HepG2 (cell line): Measurements from ENCODE around the gene DHH. TPM values are rescaled to one million over a fixed set of nuclear protein-coding genes. Genes with fewer than 3 reads are reported as not detected.
A peak's percentile ranks its signal among the peaks of the same experiment; 100 is the strongest.

Source experiments
- ATAC-seq: fragments of 200-7000 bp; cut with Tn5 transposase; 3 replicates; pipeline ENCODE4 v1.9.1; 2020; ENCODE audit warnings: mild to moderate bottlenecking, moderate library complexity
- BruUV-seq: library from RNA; stranded (reverse); fragments of 400-500 nt; replicated peaks from 2 replicates; lab custom pipeline; 2021; lab: Mats Ljungman, UMichigan
- CTCF ChIA-PET: fragments of 300-600 bp; formaldehyde crosslinking; extraction: SDS; loops from one replicate; lab custom pipeline; 2021; ENCODE audit warnings: low total read pairs, inconsistent platforms, low intra/inter-chr PET ratio; lab: Yijun Ruan, JAX
- POLR2A ChIA-PET: fragments of 350-600 bp; sonication (Branson Sonifier 250); formaldehyde crosslinking; loops from one replicate; lab custom pipeline; 2020; ENCODE audit warnings: antibody characterized with exemption, inconsistent platforms; lab: Yijun Ruan, JAX
- DNase-seq: peaks from one replicate; pipeline ENCODE4 v3.0.0-alpha.2; 2015; ENCODE audit warnings: low spot score
- FAIRE-seq: peaks from 3 replicates; lab custom pipeline; 2011; peaks lifted over from hg19 to GRCh38; lab: Jason Lieb, UNC
- H2AFZ ChIP-seq: one replicate; pipeline ENCODE4 v1.6.1; 2011; ENCODE audit warnings: low read length, inconsistent platforms
- H3K27ac ChIP-seq: fragments of 300-600 bp; 3 replicates; pipeline ENCODE4 v1.8.0; 2011; ENCODE audit warnings: mixed run types, mild to moderate bottlenecking, mixed read lengths, low read length, inconsistent platforms; ENCODE audit not compliant: insufficient read depth; ENCODE audit errors: extremely low read length
- H3K27me3 ChIP-seq, 2 experiments: fragments of 200-600 bp in 1 of 2; 2 replicates in 1 of 2; 3 replicates in 1 of 2; pipeline versions ENCODE4 v1.6.0 to v1.8.0; 2011; ENCODE audit warnings: low read length in 2 of 2, mild to moderate bottlenecking in 2 of 2, moderate library complexity in 2 of 2, inconsistent platforms in 1 of 2; ENCODE audit not compliant: insufficient read depth in 2 of 2, control insufficient read depth in 1 of 2
- H3K36me3 ChIP-seq, 2 experiments: fragments of 200-600 bp in 1 of 2; replicated peaks in 1 of 2; 2 replicates in 1 of 2; 3 replicates in 1 of 2; pipeline versions ENCODE4 v1.5.1 to v1.8.0; 2011; ENCODE audit warnings: low read length in 2 of 2, inconsistent platforms in 1 of 2; ENCODE audit not compliant: insufficient read depth in 2 of 2, control insufficient read depth in 1 of 2
- H3K4me1 ChIP-seq: 2 replicates; pipeline ENCODE4 v1.5.1; 2012; ENCODE audit warnings: low read length, inconsistent platforms; ENCODE audit not compliant: insufficient read depth
- H3K4me2 ChIP-seq: 2 replicates; pipeline ENCODE4 v1.6.0; 2011; ENCODE audit warnings: low read depth, low read length, inconsistent platforms
- H3K4me3 ChIP-seq, 3 experiments: fragments of 200-600 bp in 1 of 3; sonication (generic), shearing (Covaris generic) in 1 of 3; replicated peaks in 1 of 3; 2 replicates each; pipeline ENCODE4 v1.5.1; 2011 to 2016; ENCODE audit warnings: low read length in 3 of 3, inconsistent platforms in 2 of 3, low read depth in 2 of 3, mild to moderate bottlenecking in 2 of 3, control low read depth in 1 of 3, mixed read lengths in 1 of 3; ENCODE audit not compliant: insufficient read depth in 1 of 3
- H3K79me2 ChIP-seq: one replicate; pipeline ENCODE4 v1.6.1; 2011; ENCODE audit warnings: low read length, inconsistent platforms; ENCODE audit not compliant: insufficient read depth
- H3K9ac ChIP-seq: 2 replicates; pipeline ENCODE4 v1.6.0; 2011; ENCODE audit warnings: mild to moderate bottlenecking, low read depth, low read length, inconsistent platforms; ENCODE audit not compliant: insufficient read depth
- H3K9me3 ChIP-seq: 2 replicates; pipeline ENCODE4 v1.5.1; 2012; ENCODE audit warnings: mild to moderate bottlenecking, low read length
- H4K20me1 ChIP-seq: 2 replicates; pipeline ENCODE4 v1.6.0; 2011; ENCODE audit warnings: inconsistent platforms, mild to moderate bottlenecking, low read length, moderate library complexity; ENCODE audit not compliant: insufficient read depth
- AGO2 ChIP-seq: fragments of 200-400 bp; formaldehyde crosslinking; optimal IDR thresholded peaks from 2 replicates; pipeline ENCODE3; 2017; ENCODE audit warnings: mild to moderate bottlenecking, low read depth, low read length, moderate library complexity
- E2F2 ChIP-seq: sonication (generic); formaldehyde crosslinking; IDR thresholded peaks from 2 replicates; pipeline ENCODE4 v1.4.0; 2020; ENCODE audit warnings: missing genetic modification reagents, borderline replicate concordance
- FOSL2 ChIP-seq: sonication (generic); formaldehyde crosslinking; IDR thresholded peaks from 2 replicates; pipeline ENCODE4 v1.4.0; 2020; ENCODE audit warnings: missing genetic modification reagents
- PBX2 ChIP-seq: IDR thresholded peaks from 2 replicates; pipeline ENCODE4 v1.6.1; 2016; ENCODE audit warnings: control low read depth
- RBFOX2 ChIP-seq: fragments of 200-400 bp; formaldehyde crosslinking; IDR thresholded peaks from 2 replicates; pipeline ENCODE4 v1.6.1; 2017; ENCODE audit warnings: low read depth, mild to moderate bottlenecking, low read length
- SP5 ChIP-seq: IDR thresholded peaks from 2 replicates; pipeline ENCODE4 v1.6.1; 2016; ENCODE audit warnings: low read depth, borderline replicate concordance
- ZC3H13 ChIP-seq: sonication (generic); formaldehyde crosslinking; IDR thresholded peaks from 2 replicates; pipeline ENCODE4 v1.8.1; 2023; ENCODE audit warnings: mild to moderate bottlenecking, missing genetic modification reagents, moderate library complexity
- ZNF503 ChIP-seq: sonication (generic); formaldehyde crosslinking; IDR thresholded peaks from 2 replicates; pipeline ENCODE4 v1.4.0; 2020; ENCODE audit warnings: missing genetic modification reagents
- ZNF841 ChIP-seq: sonication (generic); formaldehyde crosslinking; IDR thresholded peaks from 2 replicates; pipeline ENCODE4 v1.8.1; 2023; ENCODE audit warnings: missing genetic modification reagents, borderline replicate concordance
- WGBS: methylation state at CpG from one replicate; pipeline ENCODE4 v1.1.6; 2017; ENCODE audit warnings: low lambda C conversion rate; 5-methylcytosine and 5-hydroxymethylcytosine counted together
- in situ Hi-C: cut with HindIII; loops from 2 replicates; pipeline ENCODE4 v1.10.0; 2017; ENCODE audit warnings: low pct_unique_long_range_greater_than_20kb; ENCODE audit not compliant: extremely low pct_ligation_motif_present
- intact Hi-C: fragments of 100-400 bp; cut with micrococcal nuclease; formaldehyde crosslinking; loops from one replicate; pipeline ENCODE4 v1.10.0; 2022; ENCODE audit not compliant: unreplicated experiment
- polyA plus RNA-seq, 8 experiments: library from polyadenylated mRNA; depleted of rRNA in 3 of 8; stranded (reverse) in 7 of 8; unstranded in 1 of 8; fragments of >200 nt; fragmentation: Illumina TruSeq in 4 of 8; extraction: Trizol in 4 of 8; gene quantifications; 2 replicates each; pipeline versions ENCODE4 v1.2.1 to v1.2.3, GENCODE V29; 2011 to 2016; ENCODE audit warnings: low read depth in 4 of 8, missing spikeins in 1 of 8, mixed read lengths in 1 of 8; ENCODE audit not compliant: insufficient read depth in 1 of 8
- total RNA-seq, 5 experiments: library from RNA; depleted of rRNA; stranded (reverse); fragments of >200 nt; fragmentation: Illumina TruSeq; extraction: Trizol; gene quantifications; 2 replicates each; pipeline ENCODE4 v1.2.3, GENCODE V29; 2016; ENCODE audit warnings: low read depth in 1 of 5
- TF ChIP-seq, protein P1 (sequence below): sonication (generic); formaldehyde crosslinking; IDR thresholded peaks from 2 replicates; pipeline ENCODE4 v1.5.0; 2020; ENCODE audit warnings: mild to moderate bottlenecking, missing genetic modification reagents, moderate library complexity

Gene DHH
- total and polyA plus RNA-seq, 2 of the 13 experiments (the other 11 are each of a cell fraction or from before 2014, with no cell fraction given): not detected

- H4K20me1 ChIP-seq: peaks cover 34% of the 10 kb centered on the region
- no peak for FAIRE-seq
- no peaks in the 10 kb centered on the region for H3K27me3 ChIP-seq
- no peak for DNase-seq
- no TSS peak for BruUV-seq
- POLR2A ChIA-PET: no interaction called here
- H3K4me2 ChIP-seq: no peak overlapping the region
- CTCF ChIA-PET: no interaction called here
- no peak overlapping the region for H3K27ac ChIP-seq
- peaks cover 24% of the 10 kb centered on the region for H3K79me2 ChIP-seq
- no peak overlapping the region for H3K4me3 ChIP-seq
- 97% methylated on average over 20 of the region's 20 CpGs for WGBS
- no peak overlapping the region for H3K9ac ChIP-seq
- peaks cover 22% of the 10 kb centered on the region for H3K4me1 ChIP-seq
- TF ChIP-seq SP5 (CRISPR knock-in tag): no peak
- TF ChIP-seq ZNF841: no peak
- TF ChIP-seq, protein P1, sequence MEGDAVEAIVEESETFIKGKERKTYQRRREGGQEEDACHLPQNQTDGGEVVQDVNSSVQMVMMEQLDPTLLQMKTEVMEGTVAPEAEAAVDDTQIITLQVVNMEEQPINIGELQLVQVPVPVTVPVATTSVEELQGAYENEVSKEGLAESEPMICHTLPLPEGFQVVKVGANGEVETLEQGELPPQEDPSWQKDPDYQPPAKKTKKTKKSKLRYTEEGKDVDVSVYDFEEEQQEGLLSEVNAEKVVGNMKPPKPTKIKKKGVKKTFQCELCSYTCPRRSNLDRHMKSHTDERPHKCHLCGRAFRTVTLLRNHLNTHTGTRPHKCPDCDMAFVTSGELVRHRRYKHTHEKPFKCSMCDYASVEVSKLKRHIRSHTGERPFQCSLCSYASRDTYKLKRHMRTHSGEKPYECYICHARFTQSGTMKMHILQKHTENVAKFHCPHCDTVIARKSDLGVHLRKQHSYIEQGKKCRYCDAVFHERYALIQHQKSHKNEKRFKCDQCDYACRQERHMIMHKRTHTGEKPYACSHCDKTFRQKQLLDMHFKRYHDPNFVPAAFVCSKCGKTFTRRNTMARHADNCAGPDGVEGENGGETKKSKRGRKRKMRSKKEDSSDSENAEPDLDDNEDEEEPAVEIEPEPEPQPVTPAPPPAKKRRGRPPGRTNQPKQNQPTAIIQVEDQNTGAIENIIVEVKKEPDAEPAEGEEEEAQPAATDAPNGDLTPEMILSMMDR (CRISPR knock-in tag): no peak
- ATAC-seq: no peak
- no peaks in the 10 kb centered on the region for H3K9me3 ChIP-seq
- in situ Hi-C loops: no loop called here
- peaks cover 64 to 88% of the 10 kb centered on the region in 2 experiments for H3K36me3 ChIP-seq
- no peak overlapping the region for H2AFZ ChIP-seq
- intact Hi-C loops: no loop called here
These were observed 42.7 kb downstream of the DHH start for GRCh38 chr12:49051777-49052438.

GRCh38 chr12:49051373-49051764 lies 43.2 kb downstream of the DHH start:
- in situ Hi-C loops (no loop called here), intact Hi-C loops (no loop called here)
- DNase-seq: no peak
- no peak for TF ChIP-seq PBX2 (CRISPR knock-in tag)
- 0 out of 2 replicates have a peak, but pooled peaks have one; percentile 32 for TF ChIP-seq ZC3H13 (CRISPR knock-in tag)
- TF ChIP-seq FOSL2 (CRISPR knock-in tag): no peak
- peak; percentile 43 for TF ChIP-seq RBFOX2
- TF ChIP-seq ZNF503: no peak
- TF ChIP-seq E2F2 (CRISPR knock-in tag): no peak
- TF ChIP-seq AGO2: peak; percentile 74
- peaks cover 67 to 93% of the 10 kb centered on the region in 2 experiments for H3K36me3 ChIP-seq
- no peaks in the 10 kb centered on the region for H3K9me3 ChIP-seq
- 96% methylated on average over 17 of the region's 18 CpGs for WGBS
- H3K27me3 ChIP-seq: no peaks in the 10 kb centered on the region
- H3K9ac ChIP-seq: no peak overlapping the region
- H4K20me1 ChIP-seq: peaks cover 28% of the 10 kb centered on the region
- peaks cover 16% of the 10 kb centered on the region for H3K4me1 ChIP-seq
- H3K4me2 ChIP-seq: no peak overlapping the region
- no peak overlapping the region for H2AFZ ChIP-seq
- peaks cover 18% of the 10 kb centered on the region for H3K79me2 ChIP-seq
- no peak for ATAC-seq
- ChIA-PET POLR2A (interaction anchor here (0.7 to 0.9 kb wide), 2 partner anchors 13 to 79 kb away, joined by 3 read pairs; no protein-coding TSS in a partner anchor), CTCF (no interaction called here)
- BruUV-seq: no TSS peak
- H3K4me3 ChIP-seq: no peak overlapping the region
- FAIRE-seq: no peak
- no peak overlapping the region for H3K27ac ChIP-seq
